Neuronal stem cell (in vitro differentiated cells): ENCODE data around the gene RXRB.

ENCODE experiments used
- DNase-seq: peaks from one replicate; pipeline ENCODE4 v3.0.0-alpha.2; 2013; ENCODE audit warnings: low spot score
- H2AFZ ChIP-seq: one replicate; pipeline ENCODE4 v1.6.1; 2013; ENCODE audit warnings: mild to moderate bottlenecking, low read length, inconsistent platforms
- H2AK5ac ChIP-seq: 2 replicates; pipeline ENCODE4 v1.6.1; 2013; ENCODE audit warnings: low read depth, mild to moderate bottlenecking, inconsistent platforms, low read length, moderate library complexity, mixed read lengths
- H2BK120ac ChIP-seq: 2 replicates; pipeline ENCODE4 v1.6.1; 2013; ENCODE audit warnings: low read depth, mild to moderate bottlenecking, inconsistent platforms, low read length, moderate library complexity, mixed read lengths
- H2BK12ac ChIP-seq: one replicate; pipeline ENCODE4 v1.6.1; 2013; ENCODE audit warnings: low read length, inconsistent platforms
- H2BK15ac ChIP-seq: 2 replicates; pipeline ENCODE4 v1.6.1; 2013; ENCODE audit warnings: mild to moderate bottlenecking, low read length, inconsistent platforms, mixed read lengths
- H2BK5ac ChIP-seq: one replicate; pipeline ENCODE4 v1.6.1; 2013; ENCODE audit warnings: inconsistent platforms, mild to moderate bottlenecking, low read length, moderate library complexity
- H3K14ac ChIP-seq: one replicate; pipeline ENCODE4 v1.6.1; 2013; ENCODE audit warnings: low read length, inconsistent platforms
- H3K18ac ChIP-seq: 2 replicates; pipeline ENCODE4 v1.6.1; 2013; ENCODE audit warnings: low read length, inconsistent platforms
- H3K23ac ChIP-seq: 2 replicates; pipeline ENCODE4 v1.6.1; 2013; ENCODE audit warnings: low read depth, mild to moderate bottlenecking, mixed read lengths, low read length, inconsistent platforms; ENCODE audit not compliant: poor library complexity
- H3K27ac ChIP-seq: replicated peaks from 3 replicates; pipeline ENCODE4 v1.5.1; 2013; ENCODE audit warnings: low read length, inconsistent platforms
- H3K27me3 ChIP-seq, 3 experiments: 2 replicates each; pipeline ENCODE4 v1.6.1; 2013; ENCODE audit warnings: low read length in 3 of 3, mild to moderate bottlenecking in 2 of 3, inconsistent platforms in 1 of 3, low read depth in 1 of 3, mixed read lengths in 1 of 3, moderate library complexity in 1 of 3; ENCODE audit not compliant: control insufficient read depth in 3 of 3, insufficient read depth in 3 of 3
- H3K36me3 ChIP-seq, 2 donors: replicated peaks in 1 of 2; 2 replicates each; pipeline ENCODE4 v1.6.1; 2013; ENCODE audit warnings: low read length in 2 of 2; ENCODE audit not compliant: control insufficient read depth in 2 of 2, insufficient read depth in 2 of 2
- H3K4ac ChIP-seq: 2 replicates; pipeline ENCODE4 v1.6.1; 2013; ENCODE audit warnings: inconsistent platforms, mild to moderate bottlenecking, low read length, moderate library complexity
- H3K4me1 ChIP-seq, 2 donors: 1 replicate in 1 of 2; 2 replicates in 1 of 2; pipeline ENCODE4 v1.6.1; 2013; ENCODE audit warnings: low read length in 2 of 2, low read depth in 1 of 2; ENCODE audit not compliant: control insufficient read depth in 2 of 2, insufficient read depth in 1 of 2
- H3K4me2 ChIP-seq: one replicate; pipeline ENCODE4 v1.6.1; 2013; ENCODE audit warnings: mild to moderate bottlenecking, low read length, inconsistent platforms; ENCODE audit not compliant: insufficient read depth, poor library complexity, severe bottlenecking
- H3K4me3 ChIP-seq, 2 donors: 2 replicates each; pipeline ENCODE4 v1.5.1; 2013; ENCODE audit warnings: low read length in 2 of 2, mild to moderate bottlenecking in 2 of 2, inconsistent platforms in 1 of 2, moderate library complexity in 1 of 2
- H3K79me1 ChIP-seq: one replicate; pipeline ENCODE4 v1.6.1; 2013; ENCODE audit warnings: low read depth, mild to moderate bottlenecking, inconsistent platforms, low read length, moderate library complexity
- H3K9ac ChIP-seq: one replicate; pipeline ENCODE4 v1.6.1; 2013; ENCODE audit warnings: mild to moderate bottlenecking, low read depth, low read length, inconsistent platforms; ENCODE audit not compliant: poor library complexity
- H3K9me3 ChIP-seq, 2 donors: replicated peaks in 1 of 2; 2 replicates each; pipeline versions ENCODE3 to v1.6.1; 2013; ENCODE audit warnings: low read length in 2 of 2, mild to moderate bottlenecking in 2 of 2, inconsistent platforms in 1 of 2, low read depth in 1 of 2, mixed read lengths in 1 of 2, moderate library complexity in 1 of 2; ENCODE audit not compliant: control insufficient read depth in 2 of 2, insufficient read depth in 1 of 2
- H4K8ac ChIP-seq: one replicate; pipeline ENCODE4 v1.6.1; 2013; ENCODE audit warnings: low read depth, mild to moderate bottlenecking, inconsistent platforms, low read length, moderate library complexity
- H4K91ac ChIP-seq: one replicate; pipeline ENCODE4 v1.6.1; 2013; ENCODE audit warnings: low read length, low read depth, mild to moderate bottlenecking, inconsistent platforms; ENCODE audit not compliant: poor library complexity
- WGBS, 2 donors: extraction: QIAGEN DNeasy Blood & Tissue Kit; methylation state at CpG; one replicate each; pipeline ENCODE4 v1.1.7; 2013; ENCODE audit warnings: missing lambda C conversion rate in 2 of 2, mixed read lengths in 1 of 2; ENCODE audit not compliant: insufficient read length in 2 of 2, insufficient replicate concordance in 1 of 2; ENCODE audit errors: extremely low coverage in 2 of 2; 5-methylcytosine and 5-hydroxymethylcytosine counted together

The RXRB gene

GRCh38 chr6:33171880-33172687, 28.4 kb downstream of the RXRB start:
- Histone ChIP-seq H3K23ac (peak overlapping the region; percentile 31), H3K9me3 (no peaks in the 10 kb centered on the region), H3K36me3 (no peaks in the 10 kb centered on the region), H3K9ac (no peak overlapping the region), H2AFZ (no peak overlapping the region), H3K27me3 (peaks cover 0 to 4% (median 0%) of the 10 kb centered on the region in 3 experiments), H2BK5ac (peak overlapping the region; percentile 53), H3K4me2 (peak overlapping the region; percentile 2), H3K14ac (no peak overlapping the region), H3K18ac (peak overlapping the region; percentile 64), H3K27ac (no peak overlapping the region), H3K4me3 (no peak overlapping the region), H2BK15ac (no peak overlapping the region), H4K91ac (no peak overlapping the region), H2BK120ac (no peak overlapping the region), H4K8ac (no peak overlapping the region), H2AK5ac (no peak overlapping the region), H3K79me1 (peaks cover 2% of the 10 kb centered on the region), H3K4me1 (no peaks in the 10 kb centered on the region), H3K4ac (no peak overlapping the region), H2BK12ac (no peak overlapping the region)
- DNase-seq = no peak
- no CpG with 5 or more reads among the region's 8 CpGs for WGBS, 2 donors

DNA sequence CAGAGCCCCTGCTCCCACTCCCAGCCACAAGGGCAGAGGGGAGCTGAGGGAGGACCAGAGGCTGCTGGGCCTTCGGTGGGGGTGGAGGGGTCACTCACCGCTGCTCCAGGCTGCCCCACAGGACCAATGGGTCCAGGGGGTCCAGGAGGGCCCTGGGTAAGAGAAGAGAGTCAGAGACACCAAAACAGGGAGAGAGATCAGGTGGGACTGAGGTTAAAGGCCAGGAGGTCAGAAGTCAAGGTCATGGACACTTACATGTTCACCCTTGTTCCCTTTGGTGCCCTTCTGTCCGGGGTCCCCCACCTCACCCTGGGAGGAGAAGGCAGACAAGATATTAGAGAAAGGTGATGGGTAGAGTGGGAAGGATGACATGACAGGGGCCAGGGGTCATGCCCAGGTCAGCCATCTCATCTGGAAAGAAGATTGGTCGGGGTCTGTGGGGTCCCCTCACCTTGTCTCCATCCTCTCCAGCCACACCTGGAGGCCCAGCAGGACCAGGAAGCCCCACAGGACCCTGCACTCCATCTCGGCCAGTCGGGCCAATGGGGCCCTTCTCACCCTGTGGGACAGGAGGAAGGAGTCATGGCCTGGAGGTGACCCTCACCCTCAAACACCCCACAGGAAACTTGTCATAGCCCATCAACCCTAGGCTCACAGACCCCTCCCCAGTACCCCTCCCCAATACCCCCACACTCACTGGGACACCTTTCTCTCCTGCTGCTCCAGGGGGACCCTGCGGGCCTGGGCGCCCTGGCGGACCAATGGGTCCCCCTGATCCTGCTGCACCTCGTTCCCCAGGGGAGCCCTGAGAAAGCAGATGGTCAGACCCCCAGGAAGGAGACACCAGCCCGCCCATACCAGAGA, 29.2 kb downstream of the RXRB start:
- no peaks in the 10 kb centered on the region for H3K9me3 ChIP-seq

GRCh38 chr6:33170176-33171015, 30.1 kb downstream of the RXRB start:
- no peak overlapping the region for H3K9ac ChIP-seq
- DNase-seq = no peak
- H3K4me2 ChIP-seq = no peak overlapping the region
- peaks cover 2% of the 10 kb centered on the region for H3K79me1 ChIP-seq
- WGBS, 2 donors = no CpG with 5 or more reads among the region's 9 CpGs
- no peak overlapping the region for H2BK5ac ChIP-seq
- H4K8ac ChIP-seq = peak overlapping the region; percentile 43
- peak overlapping the region; percentile 48 for H3K18ac ChIP-seq
- no peaks in the 10 kb centered on the region for H3K9me3 ChIP-seq
- H3K14ac ChIP-seq = peak overlapping the region; percentile 71
- peak overlapping the region; percentile 72 for H4K91ac ChIP-seq
- no peak overlapping the region for H2AFZ ChIP-seq
- H3K4me1 ChIP-seq = no peaks in the 10 kb centered on the region
- no peak overlapping the region for H2BK15ac ChIP-seq
- H3K36me3 ChIP-seq = no peaks in the 10 kb centered on the region
- no peak overlapping the region for H3K23ac ChIP-seq
- no peak overlapping the region for H3K4me3 ChIP-seq
- H2BK120ac ChIP-seq = no peak overlapping the region
- H2AK5ac ChIP-seq = no peak overlapping the region
- H2BK12ac ChIP-seq = peak overlapping the region; percentile 73
- H3K27me3 ChIP-seq = peaks cover 0 to 4% (median 0%) of the 10 kb centered on the region in 3 experiments
- no peak overlapping the region for H3K4ac ChIP-seq
- H3K27ac ChIP-seq = no peak overlapping the region

More for the DNA sequence above, 29.2 kb downstream of the RXRB start:
- no peak overlapping the region for H3K4me2 ChIP-seq
- H3K36me3 ChIP-seq = no peaks in the 10 kb centered on the region
- H3K79me1 ChIP-seq = peaks cover 2% of the 10 kb centered on the region
- no peak overlapping the region for H2BK120ac ChIP-seq
- no CpG with 5 or more reads among the region's 11 CpGs for WGBS, 2 donors
- no peak overlapping the region for H2AFZ ChIP-seq
- H3K4ac ChIP-seq = no peak overlapping the region
- H4K91ac ChIP-seq = peak overlapping the region; percentile 72
- peak overlapping the region; percentile 71 for H3K14ac ChIP-seq
- no peak overlapping the region for H2BK15ac ChIP-seq
- no peak overlapping the region for H4K8ac ChIP-seq
- DNase-seq = no peak
- no peak overlapping the region for H3K23ac ChIP-seq
- no peak overlapping the region for H2BK5ac ChIP-seq
- no peak overlapping the region for H3K9ac ChIP-seq
- peak overlapping the region; percentile 48 for H3K18ac ChIP-seq
- peaks cover 0 to 4% (median 0%) of the 10 kb centered on the region in 3 experiments for H3K27me3 ChIP-seq
- no peak overlapping the region for H3K27ac ChIP-seq
- peak overlapping the region; percentile 73 for H2BK12ac ChIP-seq
- H3K4me3 ChIP-seq = no peak overlapping the region
- peak overlapping the region; percentile 20 for H2AK5ac ChIP-seq
- no peaks in the 10 kb centered on the region for H3K4me1 ChIP-seq
